Measurements from ENCODE around the gene RNU1-3. TPM values are rescaled to one million over a fixed set of nuclear protein-coding genes. Genes with fewer than 3 reads are reported as not detected.
"Not testable (repeated sequence)": the region's sequence is repeated elsewhere in the genome, so short reads cannot be mapped to it uniquely, and the experiment has no call there.

Gene RNU1-3
- total RNA-seq (ENCODE audit: low replicate concordance), result 2,993 and 3,564 TPM in 2 replicates
- long read RNA-seq, result 0 reads

GRCh38 chr1:16666502-16667413 lies at the start of gene RNU1-3:
TSS of gene RNU1-3 (minus strand) at chr1:16666948.
- not testable (repeated sequence) for H3K36me3 Mint-ChIP-seq; H3K4me3 Mint-ChIP-seq; H3K4me1 Mint-ChIP-seq (ENCODE audit: unreplicated experiment); H3K27me3 Mint-ChIP-seq; DNase-seq (ENCODE audit: extremely low spot score, unreplicated experiment); H3K9me3 Mint-ChIP-seq; H3K27ac Mint-ChIP-seq

- not testable (repeated sequence) for H3K4me3 Mint-ChIP-seq; DNase-seq (ENCODE audit: extremely low spot score, unreplicated experiment); H3K36me3 Mint-ChIP-seq; H3K9me3 Mint-ChIP-seq; H3K27me3 Mint-ChIP-seq; H3K4me1 Mint-ChIP-seq (ENCODE audit: unreplicated experiment); H3K27ac Mint-ChIP-seq
These were observed 46.7 kb upstream of the RNU1-3 start for GRCh38 chr1:16713480-16713879.

GRCh38 chr1:16712984-16713383 lies 46.2 kb upstream of the RNU1-3 start:
- H3K27me3 Mint-ChIP-seq; H3K9me3 Mint-ChIP-seq; H3K4me1 Mint-ChIP-seq (ENCODE audit: unreplicated experiment); H3K27ac Mint-ChIP-seq; H3K4me3 Mint-ChIP-seq; DNase-seq (ENCODE audit: extremely low spot score, unreplicated experiment); H3K36me3 Mint-ChIP-seq: not testable (repeated sequence)

DNA sequence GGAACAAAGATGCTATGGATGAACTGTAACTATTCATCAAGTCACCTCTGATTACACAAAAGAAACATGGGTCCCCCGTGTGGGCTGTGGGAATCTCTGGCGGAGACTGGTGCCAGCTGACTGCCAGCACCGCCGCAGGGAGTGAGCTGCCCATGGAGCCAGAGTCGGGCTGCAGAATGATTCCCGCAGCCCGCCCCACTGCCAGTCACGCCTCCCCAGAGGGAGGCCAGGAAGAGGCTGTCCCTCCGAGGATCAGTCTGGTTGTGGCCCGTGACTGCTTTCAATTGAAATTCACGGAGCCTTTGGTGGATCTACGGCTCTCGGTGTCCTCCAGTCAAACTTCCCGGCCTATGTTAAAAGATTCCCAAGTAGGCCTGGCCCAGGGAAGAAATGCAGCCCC lies 45.8 kb upstream of the RNU1-3 start:
- not testable (repeated sequence) for H3K36me3 Mint-ChIP-seq; H3K27me3 Mint-ChIP-seq; H3K4me3 Mint-ChIP-seq; H3K4me1 Mint-ChIP-seq (ENCODE audit: unreplicated experiment); H3K27ac Mint-ChIP-seq; H3K9me3 Mint-ChIP-seq; DNase-seq (ENCODE audit: extremely low spot score, unreplicated experiment)

DNA sequence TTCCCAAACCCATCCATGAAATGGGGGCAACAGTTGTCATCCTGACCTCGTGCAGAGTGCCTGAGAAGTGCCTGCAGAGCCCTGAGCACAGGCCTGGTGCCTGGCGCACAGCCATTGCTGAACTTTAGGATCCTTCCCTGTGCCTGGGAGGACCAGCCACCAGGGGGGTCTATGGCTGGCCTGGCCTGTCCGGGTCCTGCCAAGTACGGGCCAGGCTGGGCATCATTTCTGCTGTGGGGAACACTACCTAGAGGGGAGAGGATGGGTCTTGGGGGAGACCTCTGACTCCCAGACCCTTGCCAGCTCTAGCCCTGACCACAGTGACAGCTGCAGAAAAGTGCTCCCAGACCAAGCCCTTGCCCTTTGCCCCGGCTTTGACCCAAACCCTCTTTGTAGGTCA lies 45.4 kb upstream of the RNU1-3 start:
- H3K27ac Mint-ChIP-seq; H3K27me3 Mint-ChIP-seq; H3K9me3 Mint-ChIP-seq; H3K4me3 Mint-ChIP-seq; DNase-seq (ENCODE audit: extremely low spot score, unreplicated experiment); H3K4me1 Mint-ChIP-seq (ENCODE audit: unreplicated experiment); H3K36me3 Mint-ChIP-seq: not testable (repeated sequence)
- peak; percentile 14 for TF ChIP-seq CTCF (conservative IDR thresholded peaks at IDR 0.05)

DNA sequence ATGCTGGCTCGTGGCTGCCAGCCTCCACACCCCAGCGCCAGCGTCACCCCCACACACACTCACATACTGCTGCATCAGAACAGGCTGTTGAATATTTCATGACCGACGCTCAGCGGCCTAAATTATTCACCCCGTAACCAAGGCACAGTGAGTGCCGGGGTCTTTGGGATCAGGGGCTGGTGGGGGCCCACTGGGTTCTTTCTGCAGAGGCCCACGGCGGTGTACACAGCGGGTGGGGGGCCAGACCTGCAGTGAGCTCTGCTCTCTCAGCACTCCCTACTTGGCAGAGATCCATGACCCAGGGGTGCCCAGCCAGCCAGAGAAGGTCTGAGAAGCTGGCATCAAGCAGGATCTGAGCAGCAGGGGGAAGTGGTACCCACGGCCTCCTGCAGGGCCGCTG lies 43.9 kb upstream of the RNU1-3 start:
- not testable (repeated sequence) for H3K27me3 Mint-ChIP-seq; H3K36me3 Mint-ChIP-seq; H3K27ac Mint-ChIP-seq; H3K9me3 Mint-ChIP-seq; H3K4me3 Mint-ChIP-seq; DNase-seq (ENCODE audit: extremely low spot score, unreplicated experiment); H3K4me1 Mint-ChIP-seq (ENCODE audit: unreplicated experiment)

DNA sequence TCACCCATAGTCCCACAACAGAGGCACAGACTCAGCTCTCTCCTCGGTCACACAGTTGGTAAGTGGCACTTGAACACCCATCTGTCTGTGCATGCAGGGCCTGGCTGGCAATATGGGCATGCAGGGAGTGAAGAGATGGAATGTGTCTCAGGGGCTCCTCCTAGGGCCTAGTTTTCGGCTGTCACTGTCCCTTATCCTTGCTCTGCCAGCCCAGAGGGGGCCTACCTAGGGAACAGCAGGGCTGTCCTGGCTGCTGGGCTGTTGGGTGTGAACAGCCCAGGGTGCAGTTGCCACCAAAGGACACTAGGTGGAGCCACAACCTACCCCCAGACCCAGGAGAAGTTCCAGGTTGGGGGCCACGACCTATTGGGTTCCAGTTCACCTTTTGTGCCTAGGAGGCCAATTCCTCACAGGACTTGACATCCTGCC lies 42.9 kb upstream of the RNU1-3 start:
- H3K4me1 Mint-ChIP-seq (ENCODE audit: unreplicated experiment); DNase-seq (ENCODE audit: extremely low spot score, unreplicated experiment); H3K27ac Mint-ChIP-seq; H3K27me3 Mint-ChIP-seq; H3K36me3 Mint-ChIP-seq; H3K4me3 Mint-ChIP-seq; H3K9me3 Mint-ChIP-seq: not testable (repeated sequence)

- H3K27ac Mint-ChIP-seq; H3K4me3 Mint-ChIP-seq; H3K4me1 Mint-ChIP-seq (ENCODE audit: unreplicated experiment); H3K9me3 Mint-ChIP-seq; H3K27me3 Mint-ChIP-seq; DNase-seq (ENCODE audit: extremely low spot score, unreplicated experiment); H3K36me3 Mint-ChIP-seq: not testable (repeated sequence)
These were observed 42.0 kb upstream of the RNU1-3 start for GRCh38 chr1:16708704-16709103.

DNA sequence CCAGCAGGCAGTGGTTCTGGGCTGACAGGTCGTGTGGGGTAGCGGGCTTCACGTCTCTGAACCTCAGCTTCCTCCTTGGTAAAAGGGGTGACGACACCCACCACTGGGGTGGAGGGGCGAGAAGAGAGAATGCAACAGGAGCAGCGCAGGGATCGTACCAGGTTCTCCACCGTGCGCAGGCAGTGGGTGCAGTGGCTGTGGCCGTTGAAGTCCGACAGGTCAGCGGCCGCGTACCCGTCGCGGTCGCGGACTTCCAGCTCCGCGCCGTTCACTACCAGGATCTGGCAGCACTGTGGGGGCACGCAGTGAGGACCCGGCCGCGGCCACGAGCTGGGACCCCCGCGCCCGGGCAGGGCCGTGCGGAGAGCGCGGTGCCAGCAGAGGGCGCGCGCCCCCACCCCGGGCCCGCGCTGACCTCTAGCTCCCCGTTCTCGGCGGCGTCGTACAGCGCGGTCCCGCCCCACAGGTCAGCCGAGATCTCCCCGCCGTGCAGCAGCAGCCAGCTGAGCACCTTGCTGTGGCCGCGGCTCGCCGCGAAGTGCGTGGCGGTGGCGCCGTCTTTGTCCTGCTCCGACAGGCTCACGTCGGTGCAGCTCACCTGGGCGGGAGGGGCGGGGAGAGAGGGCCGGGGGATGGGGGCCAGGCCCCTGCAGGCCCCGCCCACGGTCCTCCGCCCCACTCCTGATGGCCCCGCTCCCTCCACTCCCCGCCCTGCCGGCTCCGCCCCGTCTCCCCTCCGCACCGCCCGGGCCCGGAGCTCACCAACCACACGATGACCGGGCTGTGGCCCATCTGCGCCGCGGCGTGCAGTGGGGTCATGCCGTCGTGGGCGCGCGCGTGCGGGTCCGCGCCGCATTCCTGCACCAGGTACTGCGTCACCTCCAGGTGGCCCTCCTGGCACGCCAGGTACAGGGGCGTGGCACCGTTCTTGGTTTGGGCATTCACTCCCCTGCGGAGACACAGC lies 40.7 kb upstream of the RNU1-3 start:
- not testable (repeated sequence) for H3K27ac Mint-ChIP-seq; H3K27me3 Mint-ChIP-seq; H3K36me3 Mint-ChIP-seq; H3K4me3 Mint-ChIP-seq; H3K4me1 Mint-ChIP-seq (ENCODE audit: unreplicated experiment); H3K9me3 Mint-ChIP-seq; DNase-seq (ENCODE audit: extremely low spot score, unreplicated experiment)

GRCh38 chr1:16706302-16706701 lies 39.6 kb upstream of the RNU1-3 start:
- H3K9me3 Mint-ChIP-seq; DNase-seq (ENCODE audit: extremely low spot score, unreplicated experiment); H3K36me3 Mint-ChIP-seq; H3K27ac Mint-ChIP-seq; H3K4me1 Mint-ChIP-seq (ENCODE audit: unreplicated experiment); H3K27me3 Mint-ChIP-seq; H3K4me3 Mint-ChIP-seq: not testable (repeated sequence)

DNA sequence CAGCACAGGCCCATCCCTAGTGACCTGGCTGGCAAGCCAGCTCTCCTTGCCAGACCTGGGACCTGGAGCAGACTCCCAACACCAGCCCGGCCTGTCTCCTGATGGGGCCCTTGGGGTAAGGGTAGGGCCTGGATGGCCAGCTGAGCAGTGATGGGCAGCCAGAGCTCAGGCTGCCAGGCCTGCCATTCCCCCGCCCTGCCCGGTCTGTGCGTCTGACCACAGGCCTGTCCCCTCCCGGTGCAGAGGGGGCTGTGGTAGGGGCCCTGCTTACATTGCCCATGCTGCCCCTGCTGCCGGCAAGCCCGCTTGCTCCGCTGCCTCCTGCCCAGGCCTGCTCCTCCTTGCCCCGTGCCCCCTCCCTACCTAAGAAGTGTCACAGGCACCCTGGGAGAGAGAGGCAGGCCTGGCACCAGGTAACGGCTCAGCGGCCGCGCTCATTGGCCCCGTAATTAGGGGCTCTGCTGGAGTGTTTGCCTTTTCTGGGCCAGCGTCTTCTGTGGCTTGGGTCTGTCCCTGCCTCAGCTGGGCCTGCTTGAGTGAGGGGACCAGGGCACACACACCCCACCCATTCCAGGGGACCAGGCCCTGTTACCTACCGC lies 37.9 kb upstream of the RNU1-3 start:
- not testable (repeated sequence) for H3K27me3 Mint-ChIP-seq; H3K4me1 Mint-ChIP-seq (ENCODE audit: unreplicated experiment); H3K27ac Mint-ChIP-seq; H3K36me3 Mint-ChIP-seq; H3K4me3 Mint-ChIP-seq; H3K9me3 Mint-ChIP-seq; DNase-seq (ENCODE audit: extremely low spot score, unreplicated experiment)

- not testable (repeated sequence) for H3K27ac Mint-ChIP-seq; H3K4me1 Mint-ChIP-seq (ENCODE audit: unreplicated experiment); H3K9me3 Mint-ChIP-seq; DNase-seq (ENCODE audit: extremely low spot score, unreplicated experiment); H3K36me3 Mint-ChIP-seq; H3K4me3 Mint-ChIP-seq; H3K27me3 Mint-ChIP-seq
These were observed 37.3 kb upstream of the RNU1-3 start for GRCh38 chr1:16704076-16704475.
